CD14-positive monocyte (primary cell): ENCODE measurements around the gene CAMTA1. TPM values are rescaled to one million over a fixed set of nuclear protein-coding genes. Genes with fewer than 3 reads are reported as not detected.
"Not testable (repeated sequence)": the region's sequence is repeated elsewhere in the genome, so short reads cannot be mapped to it uniquely, and the experiment has no call there.

Experiments used
- DNase-seq, 3 donors: peaks; one replicate each; pipeline ENCODE4 v3.0.0-alpha.2; 2011 to 2022
- H2AFZ ChIP-seq: 2 replicates; pipeline ENCODE4 v1.6.0; 2012; ENCODE audit warnings: mild to moderate bottlenecking, low read depth, low read length, inconsistent platforms; ENCODE audit not compliant: insufficient read depth, poor library complexity, severe bottlenecking
- H3K27ac ChIP-seq, 2 donors: 1 replicate in 1 of 2; 2 replicates in 1 of 2; pipeline ENCODE4 v1.5.1; 2012 to 2013; ENCODE audit warnings: low read length in 2 of 2, control low read depth in 1 of 2, inconsistent platforms in 1 of 2, low read depth in 1 of 2, mild to moderate bottlenecking in 1 of 2
- H3K27me3 ChIP-seq, 2 donors: one replicate each; pipeline versions ENCODE4 v1.6.0 to v1.6.1; 2011 to 2013; ENCODE audit warnings: low read length in 2 of 2; ENCODE audit not compliant: control insufficient read depth in 2 of 2, insufficient read depth in 2 of 2
- H3K36me3 ChIP-seq, 2 donors: replicated peaks in 1 of 2; 1 replicate in 1 of 2; 2 replicates in 1 of 2; pipeline versions ENCODE4 v1.5.1 to v1.6.1; 2012 to 2013; ENCODE audit warnings: low read length in 2 of 2, control low read depth in 1 of 2, inconsistent platforms in 1 of 2, mild to moderate bottlenecking in 1 of 2; ENCODE audit not compliant: insufficient read depth in 2 of 2, control insufficient read depth in 1 of 2
- H3K4me1 ChIP-seq, 2 donors: 1 replicate in 1 of 2; 2 replicates in 1 of 2; pipeline versions ENCODE4 v1.5.1 to v1.6.1; 2012 to 2013; ENCODE audit warnings: low read length in 2 of 2, control low read depth in 1 of 2, inconsistent platforms in 1 of 2, mild to moderate bottlenecking in 1 of 2, moderate library complexity in 1 of 2; ENCODE audit not compliant: insufficient read depth in 2 of 2, control insufficient read depth in 1 of 2
- H3K4me2 ChIP-seq: replicated peaks from 2 replicates; pipeline ENCODE3; 2012; ENCODE audit warnings: low read length, moderate library complexity, mild to moderate bottlenecking; ENCODE audit not compliant: poor library complexity, severe bottlenecking; ENCODE audit errors: extremely low read depth
- H3K4me3 ChIP-seq, 3 experiments: fragments of 200-600 bp in 1 of 3; sonication (generic) in 1 of 3; replicated peaks in 1 of 3; 1 replicate in 2 of 3; 2 replicates in 1 of 3; pipeline ENCODE4 v1.5.1; 2011 to 2013; ENCODE audit warnings: low read length in 3 of 3, mild to moderate bottlenecking in 3 of 3, control low read depth in 2 of 3, low read depth in 2 of 3, inconsistent platforms in 1 of 3, moderate library complexity in 1 of 3
- H3K79me2 ChIP-seq: 2 replicates; pipeline ENCODE4 v1.6.0; 2012; ENCODE audit warnings: mild to moderate bottlenecking, control low read depth, inconsistent platforms, low read length, moderate library complexity; ENCODE audit not compliant: insufficient read depth
- H3K9ac ChIP-seq: 2 replicates; pipeline ENCODE4 v1.6.0; 2017; ENCODE audit warnings: low read length, mild to moderate bottlenecking; ENCODE audit not compliant: insufficient read depth, poor library complexity, severe bottlenecking
- H3K9me3 ChIP-seq, 2 donors: replicated peaks in 1 of 2; 1 replicate in 1 of 2; 2 replicates in 1 of 2; pipeline versions ENCODE4 v1.5.1 to v1.6.1; 2012 to 2013; ENCODE audit warnings: low read length in 2 of 2, control low read depth in 1 of 2; ENCODE audit not compliant: control insufficient read depth in 1 of 2, insufficient read depth in 1 of 2
- H4K20me1 ChIP-seq: 2 replicates; pipeline ENCODE4 v1.6.0; 2012; ENCODE audit warnings: mild to moderate bottlenecking, low read length, control low read depth, moderate library complexity; ENCODE audit not compliant: insufficient read depth
- H3K27ac Mint-ChIP-seq, 7 donors: one replicate each; pipeline ENCODE4 v1.8.0; 2020; ENCODE audit warnings: mild to moderate bottlenecking in 7 of 7, mixed read lengths in 7 of 7, moderate library complexity in 6 of 7, inconsistent platforms in 2 of 7
- H3K27me3 Mint-ChIP-seq, 3 donors: one replicate each; pipeline ENCODE4 v1.8.0; 2021 to 2022; ENCODE audit warnings: low read depth in 3 of 3, mild to moderate bottlenecking in 3 of 3, mixed read lengths in 3 of 3, moderate library complexity in 3 of 3, inconsistent platforms in 1 of 3
- H3K36me3 Mint-ChIP-seq, 2 donors: one replicate each; pipeline ENCODE4 v1.8.0; 2020; ENCODE audit warnings: mixed read lengths in 2 of 2, inconsistent platforms in 1 of 2, mild to moderate bottlenecking in 1 of 2
- H3K4me1 Mint-ChIP-seq: one replicate; pipeline ENCODE4 v1.8.0; 2020; ENCODE audit warnings: mild to moderate bottlenecking, mixed read lengths
- H3K4me3 Mint-ChIP-seq, 2 donors: one replicate each; pipeline ENCODE4 v1.8.0; 2020; ENCODE audit warnings: mild to moderate bottlenecking in 2 of 2, mixed read lengths in 2 of 2, moderate library complexity in 1 of 2
- H3K9me3 Mint-ChIP-seq, 7 donors: one replicate each; pipeline ENCODE4 v1.8.0; 2020 to 2022; ENCODE audit warnings: mixed read lengths in 7 of 7, mild to moderate bottlenecking in 6 of 7, moderate library complexity in 6 of 7, inconsistent platforms in 2 of 7
- CTCF ChIP-seq: fragments of 200-600 bp; IDR thresholded peaks from one replicate; pipeline ENCODE4 v1.8.0; 2022; ENCODE audit warnings: antibody characterized with exemption, mild to moderate bottlenecking
- WGBS: methylation state at CpG from one replicate; pipeline ENCODE4 v1.1.5; 2013; ENCODE audit warnings: missing lambda C conversion rate; ENCODE audit not compliant: insufficient coverage; 5-methylcytosine and 5-hydroxymethylcytosine counted together
- intact Hi-C, 2 donors: fragments of 100-400 bp; cut with micrococcal nuclease; formaldehyde crosslinking; loops; one replicate each; pipeline versions ENCODE4 v1.15.0 to v1.15.1; 2023
- polyA plus RNA-seq, 3 donors: library from polyadenylated mRNA; depleted of rRNA in 1 of 3; unstranded in 2 of 3; stranded (reverse) in 1 of 3; fragments of 300-500 nt in 2 of 3; fragments of >200 nt in 1 of 3; fragmentation: Illumina TruSeq in 2 of 3; gene quantifications; 1 replicate in 2 of 3; 2 replicates in 1 of 3; pipeline ENCODE4 v1.2.3, GENCODE V29; 2012 to 2021

Gene CAMTA1
- polyA plus RNA-seq, 3 donors, result 52.0 to 89.6 (median 78.3) TPM

GRCh38 chr1:7786795-7787194, 1001.5 kb downstream of the CAMTA1 start:
- peaks cover 0 to 6% (median 1%) of the 10 kb centered on the region in 3 donors for H3K27me3 Mint-ChIP-seq
- H3K4me3 Mint-ChIP-seq, result peak overlapping the region in 1 of 2 donors; percentile 44
- peaks cover 23 to 28% of the 10 kb centered on the region in 2 donors for H3K9me3 ChIP-seq
- peak overlapping the region; percentile 1 for H3K4me2 ChIP-seq
- no peak overlapping the region for H3K9ac ChIP-seq
- peaks cover 10 to 16% of the 10 kb centered on the region in 2 donors for H3K36me3 Mint-ChIP-seq
- no peaks in the 10 kb centered on the region for H3K36me3 ChIP-seq
- H3K27ac Mint-ChIP-seq, result no peak overlapping the region
- H3K4me1 ChIP-seq, result peaks cover 27 to 36% of the 10 kb centered on the region in 2 donors
- H4K20me1 ChIP-seq, result no peaks in the 10 kb centered on the region
- H3K4me1 Mint-ChIP-seq, result peaks cover 31% of the 10 kb centered on the region
- no peak overlapping the region for H2AFZ ChIP-seq
- 0% methylated on average over 1 of the region's 5 CpGs for WGBS
- H3K9me3 Mint-ChIP-seq, result peaks cover 21 to 35% (median 30%) of the 10 kb centered on the region in 7 donors
- no peak for TF ChIP-seq CTCF
- peak in 2 of 3 donors; percentile 35 to 39 for DNase-seq
- H3K79me2 ChIP-seq, result no peaks in the 10 kb centered on the region
- H3K4me3 ChIP-seq, result no peak overlapping the region
- no peaks in the 10 kb centered on the region for H3K27me3 ChIP-seq
- intact Hi-C loops, result loop anchor here in 1 of 2 donors (2.0 kb wide), 1 partner anchor 16 kb away; the partner anchor contains the start of gene VAMP3
- no peak overlapping the region for H3K27ac ChIP-seq

- Histone ChIP-seq H3K9ac (no peak overlapping the region), H3K4me3 (no peak overlapping the region), H4K20me1 (no peaks in the 10 kb centered on the region), H3K27ac (no peak overlapping the region), H2AFZ (no peak overlapping the region), H3K27me3 (no peaks in the 10 kb centered on the region), H3K79me2 (no peaks in the 10 kb centered on the region), H3K9me3 (peaks cover 28 to 31% of the 10 kb centered on the region in 2 donors), H3K36me3 (no peaks in the 10 kb centered on the region), H3K4me1 (peaks cover 7 to 16% of the 10 kb centered on the region in 2 donors), H3K4me2 (no peak overlapping the region)
- Mint-ChIP-seq H3K4me1 (peaks cover 16% of the 10 kb centered on the region), H3K27me3 (peaks cover 0 to 4% (median 1%) of the 10 kb centered on the region in 3 donors), H3K27ac (no peak overlapping the region), H3K36me3 (peaks cover 10 to 17% of the 10 kb centered on the region in 2 donors), H3K4me3 (no peak overlapping the region), H3K9me3 (peaks cover 29 to 36% (median 35%) of the 10 kb centered on the region in 7 donors)
- 86% methylated on average over 3 of the region's 5 CpGs for WGBS
- no peak for DNase-seq
- TF ChIP-seq CTCF, result no peak
- intact Hi-C loops, result no loop called here
Measured at GRCh38 chr1:7789828-7790227, 1004.6 kb downstream of the CAMTA1 start.

GRCh38 chr1:7791027-7791426, 1005.8 kb downstream of the CAMTA1 start:
- WGBS, result no CpG with 5 or more reads among the region's 3 CpGs

More at GRCh38 chr1:7791027-7791426, 1005.8 kb downstream of the CAMTA1 start:
- H3K4me3 Mint-ChIP-seq, H2AFZ ChIP-seq, H3K79me2 ChIP-seq, H3K4me2 ChIP-seq, H3K4me3 ChIP-seq, H4K20me1 ChIP-seq, H3K27ac Mint-ChIP-seq, H3K27ac ChIP-seq, H3K36me3 ChIP-seq, H3K27me3 Mint-ChIP-seq, intact Hi-C loops, DNase-seq, H3K9ac ChIP-seq, H3K27me3 ChIP-seq: not testable (repeated sequence)
- peaks cover 19% of the 10 kb centered on the region for H3K4me1 Mint-ChIP-seq
- Histone ChIP-seq H3K4me1 (peaks cover 7 to 15% of the 10 kb centered on the region in 2 donors), H3K9me3 (peaks cover 27 to 31% of the 10 kb centered on the region in 2 donors)
- peaks cover 8 to 14% of the 10 kb centered on the region in 2 donors for H3K36me3 Mint-ChIP-seq
- peaks cover 29 to 33% (median 31%) of the 10 kb centered on the region in 7 donors for H3K9me3 Mint-ChIP-seq
